MG63 (cell line): Measurements from ENCODE around the gene ZMYND11. TPM values are rescaled to one million over a fixed set of nuclear protein-coding genes. Genes with fewer than 3 reads are reported as not detected.
"Not testable (repeated sequence)": the region's sequence is repeated elsewhere in the genome, so short reads cannot be mapped to it uniquely, and the experiment has no call there.

Experiments used
- DNase-seq: peaks from one replicate; pipeline ENCODE4 v3.0.0-alpha.2; 2020
- H3K27me3 ChIP-seq: fragments of 250-450 bp; sonication (Bioruptor Pico); 2 replicates; pipeline ENCODE4 v1.5.1; 2020; ENCODE audit warnings: mild to moderate bottlenecking, moderate library complexity
- H3K36me3 ChIP-seq: fragments of 250-450 bp; sonication (Bioruptor Pico); 2 replicates; pipeline ENCODE4 v1.5.1; 2020; ENCODE audit warnings: mild to moderate bottlenecking, moderate library complexity
- H3K4me3 ChIP-seq: fragments of 250-450 bp; sonication (Bioruptor Pico); 2 replicates; pipeline ENCODE4 v1.5.1; 2020; ENCODE audit warnings: mild to moderate bottlenecking, moderate library complexity
- H3K9me3 ChIP-seq: fragments of 250-450 bp; sonication (Bioruptor Pico); 2 replicates; pipeline ENCODE4 v1.5.1; 2020; ENCODE audit warnings: mild to moderate bottlenecking, moderate library complexity
- total RNA-seq: library from RNA; depleted of rRNA; stranded (reverse); fragments of >200 nt; shearing (Covaris generic); gene quantifications from 2 replicates; pipeline ENCODE4 v1.2.3, GENCODE V29; 2014; ENCODE audit warnings: low replicate concordance

Gene ZMYND11
- total RNA-seq, 1 experiment from 2014 or later = 43.4 TPM

- Histone ChIP-seq H3K36me3 (peaks cover 8% of the 10 kb centered on the region), H3K4me3 (no peak overlapping the region), H3K9me3 (no peaks in the 10 kb centered on the region)
These were observed 144.4 kb downstream of the ZMYND11 start for GRCh38 chr10:279655-280054.

GRCh38 chr10:282294-283139 is 147.3 kb downstream of the ZMYND11 start:
- Histone ChIP-seq H3K9me3 (no peaks in the 10 kb centered on the region), H3K4me3 (no peak overlapping the region), H3K27me3 (no peaks in the 10 kb centered on the region), H3K36me3 (peaks cover 8% of the 10 kb centered on the region)
- DNase-seq = no peak

More at GRCh38 chr10:279655-280054, 144.4 kb downstream of the ZMYND11 start:
- no peak for DNase-seq
- no peaks in the 10 kb centered on the region for H3K27me3 ChIP-seq

DNA sequence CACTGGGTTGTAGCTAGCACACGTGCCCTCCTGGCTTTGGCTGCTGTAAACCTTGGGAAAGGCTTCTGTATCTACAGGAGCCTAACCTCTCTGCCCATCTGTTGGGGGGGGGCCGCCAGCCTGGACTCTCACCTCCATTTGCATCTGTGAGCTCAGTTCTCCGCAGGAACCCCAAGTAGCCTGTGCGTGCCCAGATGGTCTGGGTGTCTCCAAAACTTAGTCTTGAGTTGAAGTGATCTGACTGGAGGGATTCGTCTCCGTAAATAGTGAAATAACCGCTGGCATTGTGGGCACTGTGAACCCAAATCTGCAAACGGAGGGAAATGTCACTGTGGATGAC is 147.9 kb downstream of the ZMYND11 start:
- no peak for DNase-seq
- H3K27me3 ChIP-seq = no peaks in the 10 kb centered on the region
- peaks cover 8% of the 10 kb centered on the region for H3K36me3 ChIP-seq
- no peak overlapping the region for H3K4me3 ChIP-seq
- no peaks in the 10 kb centered on the region for H3K9me3 ChIP-seq

DNA sequence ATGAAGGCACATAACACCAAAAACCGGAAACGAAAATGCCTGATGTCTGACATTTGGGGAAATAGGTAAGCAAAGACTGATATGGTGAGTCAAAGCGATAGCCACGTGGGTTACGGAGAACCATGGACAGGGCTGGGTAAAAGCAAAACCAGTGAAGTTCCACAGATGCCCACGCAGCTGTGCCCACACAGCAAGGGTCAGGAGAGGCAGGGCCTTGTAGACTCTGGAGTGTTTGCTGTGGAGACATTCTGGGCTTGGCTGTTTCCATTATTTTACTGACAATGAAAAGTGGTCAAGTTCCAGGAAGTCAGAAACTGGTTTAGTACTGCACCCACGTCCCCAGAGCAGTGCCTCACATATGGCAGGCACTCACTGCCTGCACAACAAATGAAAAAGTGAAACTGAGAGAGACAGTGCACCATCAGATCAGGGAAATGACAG is 148.7 kb downstream of the ZMYND11 start:
- peaks cover 8% of the 10 kb centered on the region for H3K36me3 ChIP-seq
- no peak overlapping the region for H3K4me3 ChIP-seq
- H3K9me3 ChIP-seq = no peaks in the 10 kb centered on the region
- no peaks in the 10 kb centered on the region for H3K27me3 ChIP-seq
- DNase-seq = no peak

GRCh38 chr10:285216-285615 is 150.0 kb downstream of the ZMYND11 start:
- peaks cover 8% of the 10 kb centered on the region for H3K36me3 ChIP-seq

DNA sequence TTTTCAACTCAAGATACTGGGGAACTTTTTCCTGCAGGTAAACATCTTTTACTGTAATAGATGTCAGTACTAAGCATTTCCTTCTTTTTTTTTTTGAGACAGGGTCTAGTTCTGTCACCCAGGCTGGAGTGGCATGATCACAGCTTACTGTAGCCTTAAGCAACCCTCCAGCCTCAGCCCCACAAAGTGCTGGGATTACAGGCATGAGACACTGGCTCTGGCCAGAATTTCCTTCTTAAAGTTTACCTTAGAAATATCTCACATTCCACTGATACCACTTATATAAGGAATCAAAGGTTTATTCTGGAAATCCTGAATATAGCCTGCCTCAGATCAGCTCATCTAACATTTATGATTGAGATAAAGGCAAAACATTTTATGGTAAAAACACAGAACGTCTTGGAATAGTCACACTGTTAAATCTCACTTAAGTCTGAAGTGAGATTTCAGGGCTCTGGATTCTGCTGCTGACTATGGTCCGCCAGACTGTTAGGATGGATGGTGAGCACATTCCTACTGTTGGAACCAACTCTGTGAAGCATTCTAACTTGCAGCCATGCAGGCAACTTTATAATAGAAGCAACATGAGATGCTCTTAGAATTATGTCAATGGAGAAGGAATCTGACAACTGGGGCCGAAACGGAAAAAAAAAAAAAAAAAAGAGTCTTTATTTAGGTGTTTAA is 151.9 kb downstream of the ZMYND11 start:
- peaks cover 11% of the 10 kb centered on the region for H3K36me3 ChIP-seq
- H3K27me3 ChIP-seq = no peaks in the 10 kb centered on the region
- H3K4me3 ChIP-seq = no peak overlapping the region
- no peak for DNase-seq
- H3K9me3 ChIP-seq = no peaks in the 10 kb centered on the region

More at GRCh38 chr10:285216-285615, 150.0 kb downstream of the ZMYND11 start:
- H3K27me3 ChIP-seq = no peaks in the 10 kb centered on the region
- H3K9me3 ChIP-seq = no peaks in the 10 kb centered on the region
- H3K4me3 ChIP-seq = no peak overlapping the region
- DNase-seq = no peak

GRCh38 chr10:287814-288213 is 152.6 kb downstream of the ZMYND11 start:
- Histone ChIP-seq H3K27me3 (no peaks in the 10 kb centered on the region), H3K4me3 (no peak overlapping the region), H3K36me3 (peaks cover 10% of the 10 kb centered on the region), H3K9me3 (no peaks in the 10 kb centered on the region)
- DNase-seq = no peak

DNA sequence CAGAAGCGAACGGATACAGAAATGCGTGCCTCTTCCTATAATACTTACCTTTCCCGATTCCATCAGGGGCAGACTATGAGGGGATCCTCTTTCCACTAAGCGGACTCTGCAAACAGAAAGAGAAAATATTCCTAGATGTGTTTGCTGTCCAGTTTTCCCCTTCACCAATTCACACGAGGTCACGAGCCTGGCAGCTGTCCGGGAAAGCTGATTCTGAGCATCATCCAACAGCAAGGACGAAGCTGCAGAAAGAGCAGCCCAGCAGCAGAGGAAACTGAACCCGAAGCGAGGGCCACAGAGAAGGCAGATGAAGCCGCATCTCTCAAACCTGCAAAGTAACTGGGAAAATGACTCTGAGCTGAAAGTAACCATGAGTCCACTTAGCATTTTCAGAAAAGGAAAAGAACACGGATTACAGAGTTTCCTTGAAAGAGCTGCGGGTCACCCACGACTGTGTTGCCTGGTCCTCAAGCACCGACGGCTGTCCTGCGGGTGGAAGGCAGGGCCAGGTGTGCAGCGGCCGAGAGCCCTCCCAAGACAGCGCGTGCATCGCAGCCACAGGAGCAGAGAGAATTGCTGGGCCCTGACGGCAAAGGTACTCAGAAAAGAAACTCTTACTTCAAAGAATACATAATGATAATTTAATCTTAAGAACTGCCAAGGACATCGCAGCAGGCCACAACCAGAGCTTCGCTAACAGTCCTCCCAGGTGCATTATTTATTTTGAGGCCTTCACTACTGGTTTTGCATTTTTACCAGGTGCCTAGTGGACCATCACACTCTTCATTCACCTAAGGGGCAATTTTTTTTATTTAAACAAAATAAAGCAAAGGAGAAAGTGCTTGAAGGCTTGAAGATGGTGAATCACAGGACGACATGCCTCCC is 153.3 kb downstream of the ZMYND11 start:
- no peaks in the 10 kb centered on the region for H3K27me3 ChIP-seq
- H3K4me3 ChIP-seq = no peak overlapping the region
- DNase-seq = no peak
- H3K36me3 ChIP-seq = peaks cover 10% of the 10 kb centered on the region; the same call in 1 of the 2 replicates
- no peaks in the 10 kb centered on the region for H3K9me3 ChIP-seq

DNA sequence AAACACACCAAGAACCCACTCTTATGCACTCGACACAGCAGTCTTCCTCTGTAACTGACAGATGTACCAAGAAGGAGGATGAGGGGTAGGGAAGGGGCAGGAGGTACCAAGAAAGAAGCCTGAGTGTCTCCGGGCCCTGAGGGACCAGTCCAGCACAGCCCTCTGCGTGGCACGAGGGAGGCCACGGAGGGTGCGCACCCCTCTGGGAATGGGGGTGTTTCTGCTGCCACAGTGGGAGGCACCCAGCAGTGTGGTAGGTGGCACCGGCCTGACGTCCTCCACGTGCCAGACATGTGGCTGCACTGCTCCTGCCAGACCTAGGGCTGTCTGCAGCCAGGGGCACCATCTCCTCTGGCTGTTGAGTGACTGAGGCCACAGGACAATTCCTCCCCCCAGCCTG is 154.3 kb downstream of the ZMYND11 start:
- H3K4me3 ChIP-seq = no peak overlapping the region
- no peaks in the 10 kb centered on the region for H3K9me3 ChIP-seq
- peaks cover 7% of the 10 kb centered on the region; the same call in 1 of the 2 replicates for H3K36me3 ChIP-seq
- no peak for DNase-seq
- no peaks in the 10 kb centered on the region for H3K27me3 ChIP-seq

DNA sequence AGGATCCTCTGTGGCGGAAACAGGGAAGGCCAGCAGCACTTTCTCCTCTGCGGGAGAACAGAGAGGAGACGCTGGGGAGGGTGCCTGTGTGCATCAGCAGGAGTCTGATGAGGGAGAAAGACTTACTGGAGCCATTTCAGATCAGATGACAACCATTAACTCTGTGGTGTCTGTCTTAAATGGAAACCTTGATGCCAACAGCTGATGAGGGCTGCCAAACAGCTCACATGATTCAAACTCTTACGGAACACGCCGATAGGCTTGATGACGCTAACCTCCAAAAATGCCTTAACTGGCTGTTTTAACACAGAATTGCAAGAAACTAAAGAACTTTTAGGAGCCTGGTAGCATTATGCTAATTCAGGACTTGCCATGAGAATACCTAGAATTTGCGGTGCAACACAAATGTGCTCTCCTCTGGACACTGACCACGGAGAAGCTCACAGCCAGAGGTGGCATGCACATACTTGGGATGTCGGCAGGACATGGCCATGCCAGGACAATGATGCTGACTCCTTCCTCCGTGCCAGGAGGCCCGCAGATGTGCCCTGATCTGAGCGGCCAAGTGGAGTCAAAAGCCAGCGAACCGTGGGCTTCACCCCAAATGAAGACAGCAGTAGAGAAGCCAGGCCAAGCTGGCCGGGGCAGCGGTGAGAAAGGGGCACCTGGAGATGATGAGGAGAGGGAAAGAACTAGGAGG is 154.9 kb downstream of the ZMYND11 start:
- no peaks in the 10 kb centered on the region for H3K9me3 ChIP-seq
- no peak for DNase-seq
- H3K4me3 ChIP-seq = no peak overlapping the region
- H3K36me3 ChIP-seq = peaks cover 7% of the 10 kb centered on the region; the same call in 1 of the 2 replicates
- no peaks in the 10 kb centered on the region for H3K27me3 ChIP-seq

DNA sequence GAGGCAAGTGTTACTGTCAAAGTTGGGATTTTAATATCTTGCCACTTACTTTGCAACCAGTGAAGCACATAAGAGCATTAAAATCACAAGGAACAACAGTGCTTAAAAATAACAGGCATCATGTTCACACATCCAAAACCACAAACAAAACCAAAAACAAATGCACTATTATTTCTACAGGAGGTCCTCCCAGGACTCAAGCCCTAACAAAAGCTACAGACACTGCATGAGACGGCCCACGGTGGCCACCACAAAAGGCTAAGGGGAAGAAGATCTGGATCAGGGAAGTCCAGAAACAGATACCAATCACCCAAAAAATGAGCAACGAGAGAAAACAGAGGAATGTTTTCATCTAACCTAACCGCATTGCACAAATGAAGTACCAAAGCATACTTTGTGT is 158.4 kb downstream of the ZMYND11 start:
- Histone ChIP-seq H3K27me3 (no peaks in the 10 kb centered on the region), H3K9me3 (no peaks in the 10 kb centered on the region), H3K4me3 (no peak overlapping the region), H3K36me3 (peaks cover 7% of the 10 kb centered on the region; the same call in 1 of the 2 replicates)
- DNase-seq = no peak

GRCh38 chr10:297567-297966 is 162.3 kb downstream of the ZMYND11 start:
- Histone ChIP-seq H3K9me3 (no peaks in the 10 kb centered on the region), H3K27me3 (no peaks in the 10 kb centered on the region), H3K36me3 (no peaks in the 10 kb centered on the region), H3K4me3 (no peak overlapping the region; the same call in 1 of the 2 replicates)
- no peak for DNase-seq

GRCh38 chr10:298033-298432 is 162.8 kb downstream of the ZMYND11 start:
- no peaks in the 10 kb centered on the region for H3K27me3 ChIP-seq
- no peak overlapping the region for H3K4me3 ChIP-seq
- H3K36me3 ChIP-seq = no peaks in the 10 kb centered on the region
- no peaks in the 10 kb centered on the region for H3K9me3 ChIP-seq
- no peak for DNase-seq

GRCh38 chr10:299512-299911 is 164.3 kb downstream of the ZMYND11 start:
- Histone ChIP-seq H3K4me3 (no peak overlapping the region), H3K27me3 (no peaks in the 10 kb centered on the region), H3K36me3 (no peaks in the 10 kb centered on the region), H3K9me3 (no peaks in the 10 kb centered on the region)
- no peak for DNase-seq

- no peak for DNase-seq
- Histone ChIP-seq H3K4me3 (no peak overlapping the region), H3K27me3 (no peaks in the 10 kb centered on the region), H3K9me3 (no peaks in the 10 kb centered on the region), H3K36me3 (no peaks in the 10 kb centered on the region)
These were observed 164.7 kb downstream of the ZMYND11 start for GRCh38 chr10:299969-300368.

DNA sequence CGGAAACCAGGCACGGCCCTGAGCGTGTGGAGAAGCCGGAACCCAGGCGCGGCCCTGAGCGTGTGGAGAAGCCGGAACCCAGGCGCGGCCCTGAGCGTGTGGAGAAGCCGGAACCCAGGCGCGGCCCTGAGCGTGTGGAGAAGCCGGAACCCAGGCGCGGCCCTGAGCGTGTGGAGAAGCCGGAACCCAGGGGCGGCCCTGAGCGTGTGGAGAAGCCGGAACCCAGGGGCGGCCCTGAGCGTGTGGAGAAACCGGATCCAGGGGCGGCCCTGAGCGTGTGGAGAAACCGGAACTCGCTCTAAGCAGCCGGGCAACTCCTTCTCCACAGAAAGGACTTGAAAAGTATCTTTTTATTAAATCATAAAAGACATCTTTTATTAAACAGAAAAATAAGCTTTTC is 165.3 kb downstream of the ZMYND11 start:
- H3K4me3 ChIP-seq, H3K9me3 ChIP-seq, H3K27me3 ChIP-seq, H3K36me3 ChIP-seq, DNase-seq: not testable (repeated sequence)
